ENCODE data around the gene BIRC2.

DNA sequence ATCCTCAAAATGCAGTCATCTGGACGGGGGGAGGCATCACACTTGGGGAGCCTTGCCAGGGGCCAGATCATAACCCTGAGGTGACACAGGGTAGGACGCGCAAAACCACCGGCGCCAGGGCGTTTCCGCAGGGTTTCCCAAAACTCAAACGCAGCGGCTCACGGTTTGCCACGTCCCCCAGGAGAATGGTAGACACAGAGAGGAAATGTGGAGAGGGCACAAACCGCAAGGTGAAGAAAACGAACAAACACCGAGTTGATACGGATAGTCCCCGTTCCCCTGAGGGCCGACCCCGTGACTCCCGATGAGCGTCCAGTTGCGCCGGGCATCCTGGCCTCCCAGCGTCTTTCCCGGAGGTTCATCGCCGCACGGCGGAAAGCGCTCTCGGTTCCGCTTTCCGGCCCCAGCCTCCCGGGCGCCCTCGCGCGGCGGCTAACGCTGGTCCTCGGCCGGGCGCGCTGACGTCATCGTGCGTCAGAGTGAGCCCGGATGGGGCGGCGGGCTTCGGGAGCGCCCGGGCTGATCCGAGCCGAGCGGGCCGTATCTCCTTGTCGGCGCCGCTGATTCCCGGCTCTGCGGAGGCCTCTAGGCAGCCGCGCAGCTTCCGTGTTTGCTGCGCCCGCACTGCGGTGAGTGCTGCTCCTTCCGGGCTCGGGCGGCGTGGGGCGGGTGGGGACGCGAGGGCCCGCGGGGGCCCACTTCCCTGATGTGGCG lies at the start of gene BIRC2:
- no peak for TF ChIP-seq EZH2phosphoT487 (IDR thresholded peaks at IDR 0.05; ENCODE audit: borderline replicate concordance, low read length)
- TF ChIP-seq, protein P1, sequence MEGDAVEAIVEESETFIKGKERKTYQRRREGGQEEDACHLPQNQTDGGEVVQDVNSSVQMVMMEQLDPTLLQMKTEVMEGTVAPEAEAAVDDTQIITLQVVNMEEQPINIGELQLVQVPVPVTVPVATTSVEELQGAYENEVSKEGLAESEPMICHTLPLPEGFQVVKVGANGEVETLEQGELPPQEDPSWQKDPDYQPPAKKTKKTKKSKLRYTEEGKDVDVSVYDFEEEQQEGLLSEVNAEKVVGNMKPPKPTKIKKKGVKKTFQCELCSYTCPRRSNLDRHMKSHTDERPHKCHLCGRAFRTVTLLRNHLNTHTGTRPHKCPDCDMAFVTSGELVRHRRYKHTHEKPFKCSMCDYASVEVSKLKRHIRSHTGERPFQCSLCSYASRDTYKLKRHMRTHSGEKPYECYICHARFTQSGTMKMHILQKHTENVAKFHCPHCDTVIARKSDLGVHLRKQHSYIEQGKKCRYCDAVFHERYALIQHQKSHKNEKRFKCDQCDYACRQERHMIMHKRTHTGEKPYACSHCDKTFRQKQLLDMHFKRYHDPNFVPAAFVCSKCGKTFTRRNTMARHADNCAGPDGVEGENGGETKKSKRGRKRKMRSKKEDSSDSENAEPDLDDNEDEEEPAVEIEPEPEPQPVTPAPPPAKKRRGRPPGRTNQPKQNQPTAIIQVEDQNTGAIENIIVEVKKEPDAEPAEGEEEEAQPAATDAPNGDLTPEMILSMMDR (IDR thresholded peaks at IDR 0.05; ENCODE audit: low read depth, low read length, poor library complexity, severe bottlenecking) = peak; percentile 64
